Peyer's patch (tissue), 4 donors: ENCODE results near the gene UCKL1. TPM values are rescaled to one million over a fixed set of nuclear protein-coding genes. Genes with fewer than 3 reads are reported as not detected.

Experiments used
- DNase-seq, 3 donors: peaks; one replicate each; pipeline ENCODE4 v3.0.0-alpha.2; 2017 to 2019
- H3K27ac ChIP-seq, 4 donors: fragments of 200-600 bp; sonication (generic); one replicate each; pipeline ENCODE4 v1.5.1; 2016 to 2019
- H3K27me3 ChIP-seq, 2 donors: fragments of 200-600 bp; sonication (generic); one replicate each; pipeline ENCODE4 v1.5.1; 2019
- H3K36me3 ChIP-seq, 3 donors: fragments of 200-600 bp; sonication (generic); one replicate each; pipeline ENCODE4 v1.5.1; 2016 to 2019
- H3K4me1 ChIP-seq, 4 donors: fragments of 200-600 bp; sonication (generic); one replicate each; pipeline ENCODE4 v1.5.1; 2016 to 2019
- H3K4me3 ChIP-seq, 4 donors: fragments of 200-600 bp; sonication (generic); 1 replicate in 3 of 4; 2 replicates in 1 of 4; pipeline ENCODE4 v1.5.1; 2016 to 2019; ENCODE audit warnings: mild to moderate bottlenecking in 1 of 4
- H3K9me3 ChIP-seq, 4 donors: fragments of 200-600 bp; sonication (generic); one replicate each; pipeline ENCODE4 v1.5.1; 2016 to 2019; ENCODE audit warnings: mild to moderate bottlenecking in 1 of 4
- CTCF ChIP-seq, 6 experiments: fragments of 450-650 bp in 4 of 6; fragments of 200-600 bp in 2 of 6; sonication (generic) in 1 of 6; IDR thresholded peaks; one replicate each; pipeline ENCODE4 v1.5.1; 2017 to 2019; ENCODE audit warnings: antibody characterized with exemption in 6 of 6, mild to moderate bottlenecking in 3 of 6, moderate library complexity in 1 of 6
- POLR2A ChIP-seq, 2 donors: fragments of 450-650 bp; IDR thresholded peaks; one replicate each; pipeline ENCODE4 v1.5.1; 2017; ENCODE audit warnings: antibody characterized with exemption in 2 of 2, mild to moderate bottlenecking in 2 of 2, moderate library complexity in 2 of 2
- small RNA-seq, 2 donors: library from RNA; depleted of rRNA; stranded (forward); fragments of <200 nt; gene quantifications; one replicate each; pipeline ENCODE3, GENCODE V24; 2016
- total RNA-seq, 4 donors: library from RNA; depleted of rRNA; stranded (reverse); fragments of >200 nt; gene quantifications; one replicate each; pipeline ENCODE4 v1.1.0, GENCODE V29; 2016

The UCKL1 gene
- total RNA-seq, 4 donors from 2014 or later = 70.4 to 189 (median 136) TPM

- Histone ChIP-seq H3K27ac (peak overlapping the region in 3 of 4 donors; percentile 71 to 96 (median 85)), H3K9me3 (no peaks in the 10 kb centered on the region), H3K4me3 (peak overlapping the region in 1 of 4 donors; percentile 10), H3K27me3 (no peaks in the 10 kb centered on the region), H3K4me1 (peaks cover 0 to 48% (median 5%) of the 10 kb centered on the region in 4 donors), H3K36me3 (peaks cover 0 to 58% (median 0%) of the 10 kb centered on the region in 3 donors)
- TF ChIP-seq POLR2A (IDR thresholded peaks at IDR 0.05) = no peak
- no peak for TF ChIP-seq CTCF (IDR thresholded peaks at IDR 0.05)
- no peak for DNase-seq
Observed at GRCh38 chr20:63890201-63890576, 66.0 kb downstream of the UCKL1 start.

Small RNA genes lying within 50 kb of the gene (small RNA-seq; reads per million reads assigned to genes)
- gene MIR647 (0 reads per million in 2 donors), gene MIR941-2 (0 reads per million in 2 donors), gene MIR941-4 (0 reads per million in 2 donors), gene MIR941-5 (0 to 0.13 reads per million in 2 donors), gene RNU1-134P (0 reads per million in 2 donors)

Other genes starting within 250 kb of the UCKL1 start
- gene ARFRP1, start 248.4 kb downstream of the UCKL1 start, total RNA-seq = 10 to 100 TPM; 39.1 to 67.6 (median 46.3) TPM
- 10 to 100 TPM; 48.9 to 67.7 (median 54.7) TPM for gene ZGPAT, start 248.4 kb downstream of the UCKL1 start, total RNA-seq
- gene LIME1, start 219.8 kb downstream of the UCKL1 start, total RNA-seq = 10 to 100 TPM; 32.6 to 55.3 (median 41.0) TPM
- 10 to 100 TPM; 34.2 to 54.5 (median 40.4) TPM for gene SLC2A4RG, start 216.6 kb downstream of the UCKL1 start, total RNA-seq
- gene ZBTB46, start 125.2 kb downstream of the UCKL1 start, total RNA-seq = 10 to 100 TPM in 1 of 4 donors, 1 to 10 TPM in 3; 1.9 to 33.0 (median 4.4) TPM
- gene ABHD16B, start 94.9 kb downstream of the UCKL1 start, total RNA-seq = not detected
- 10 to 100 TPM; 59.4 to 78.7 (median 65.1) TPM for gene TPD52L2, start 91.1 kb downstream of the UCKL1 start, total RNA-seq
- gene DNAJC5, start 61.3 kb downstream of the UCKL1 start, total RNA-seq = 100 to 1,000 TPM in 3 of 4 donors, 10 to 100 TPM in 1; 41.3 to 137 (median 113) TPM
- 1 to 10 TPM; 5.8 to 7.4 (median 6.4) TPM for gene ZNF512B, start 13.5 kb upstream of the UCKL1 start, total RNA-seq
- 10 to 100 TPM in 3 of 4 donors, 1 to 10 TPM in 1; 1.7 to 14.3 (median 11.1) TPM for gene SAMD10, start 23.2 kb upstream of the UCKL1 start, total RNA-seq
- gene PRPF6, start 24.7 kb upstream of the UCKL1 start, total RNA-seq = 10 to 100 TPM; 49.6 to 95.7 (median 64.2) TPM
- gene C20orf204, start 79.8 kb upstream of the UCKL1 start, total RNA-seq = 1 to 10 TPM in 2 of 4 donors, under 1 TPM in 2; 0.18 to 2.1 (median 1.1) TPM
- gene SOX18, start 93.2 kb upstream of the UCKL1 start, total RNA-seq = 1 to 10 TPM in 3 of 4 donors, not detected in 1; 2.8 to 6.6 (median 3.4) TPM
- 10 to 100 TPM in 2 of 4 donors, 1 to 10 TPM in 2; 4.7 to 19.8 (median 8.3) TPM for gene TCEA2, start 106.8 kb upstream of the UCKL1 start, total RNA-seq
- 10 to 100 TPM in 1 of 4 donors, 1 to 10 TPM in 3; 3.3 to 39.6 (median 6.8) TPM for gene RGS19, start 123.1 kb upstream of the UCKL1 start, total RNA-seq
- under 1 TPM in 1 of 4 donors, not detected in 3; 0.27 TPM for gene OPRL1, start 123.7 kb upstream of the UCKL1 start, total RNA-seq
- gene LKAAEAR1, start 128.0 kb upstream of the UCKL1 start, total RNA-seq = not detected
- gene NPBWR2, start 151.1 kb upstream of the UCKL1 start, total RNA-seq = not detected
- gene MYT1, start 208.0 kb upstream of the UCKL1 start, total RNA-seq = under 1 TPM in 2 of 4 donors, not detected in 2; 0.18 to 0.83 TPM